HepG2 (cell line): ENCODE measurements around the gene YKT6. TPM values are rescaled to one million over a fixed set of nuclear protein-coding genes. Genes with fewer than 3 reads are reported as not detected.
A peak's percentile ranks its signal among the peaks of the same experiment; 100 is the strongest.

Experiments
- ATAC-seq: fragments of 200-7000 bp; cut with Tn5 transposase; 3 replicates; pipeline ENCODE4 v1.9.1; 2020; ENCODE audit warnings: mild to moderate bottlenecking, moderate library complexity
- BruUV-seq: library from RNA; stranded (reverse); fragments of 400-500 nt; replicated peaks from 2 replicates; lab custom pipeline; 2021; lab: Mats Ljungman, UMichigan
- CTCF ChIA-PET: fragments of 300-600 bp; formaldehyde crosslinking; extraction: SDS; loops from one replicate; lab custom pipeline; 2021; ENCODE audit warnings: low total read pairs, inconsistent platforms, low intra/inter-chr PET ratio; lab: Yijun Ruan, JAX
- POLR2A ChIA-PET: fragments of 350-600 bp; sonication (Branson Sonifier 250); formaldehyde crosslinking; loops from one replicate; lab custom pipeline; 2020; ENCODE audit warnings: antibody characterized with exemption, inconsistent platforms; lab: Yijun Ruan, JAX
- DNase-seq: peaks from one replicate; pipeline ENCODE4 v3.0.0-alpha.2; 2015; ENCODE audit warnings: low spot score
- FAIRE-seq: peaks from 3 replicates; lab custom pipeline; 2011; peaks lifted over from hg19 to GRCh38; lab: Jason Lieb, UNC
- H2AFZ ChIP-seq: one replicate; pipeline ENCODE4 v1.6.1; 2011; ENCODE audit warnings: low read length, inconsistent platforms
- H3K27ac ChIP-seq: fragments of 300-600 bp; 3 replicates; pipeline ENCODE4 v1.8.0; 2011; ENCODE audit warnings: mixed run types, mild to moderate bottlenecking, mixed read lengths, low read length, inconsistent platforms; ENCODE audit not compliant: insufficient read depth; ENCODE audit errors: extremely low read length
- H3K27me3 ChIP-seq, 2 experiments: fragments of 200-600 bp in 1 of 2; 2 replicates in 1 of 2; 3 replicates in 1 of 2; pipeline versions ENCODE4 v1.6.0 to v1.8.0; 2011; ENCODE audit warnings: low read length in 2 of 2, mild to moderate bottlenecking in 2 of 2, moderate library complexity in 2 of 2, inconsistent platforms in 1 of 2; ENCODE audit not compliant: insufficient read depth in 2 of 2, control insufficient read depth in 1 of 2
- H3K36me3 ChIP-seq, 2 experiments: fragments of 200-600 bp in 1 of 2; replicated peaks in 1 of 2; 2 replicates in 1 of 2; 3 replicates in 1 of 2; pipeline versions ENCODE4 v1.5.1 to v1.8.0; 2011; ENCODE audit warnings: low read length in 2 of 2, inconsistent platforms in 1 of 2; ENCODE audit not compliant: insufficient read depth in 2 of 2, control insufficient read depth in 1 of 2
- H3K4me1 ChIP-seq: 2 replicates; pipeline ENCODE4 v1.5.1; 2012; ENCODE audit warnings: low read length, inconsistent platforms; ENCODE audit not compliant: insufficient read depth
- H3K4me2 ChIP-seq: 2 replicates; pipeline ENCODE4 v1.6.0; 2011; ENCODE audit warnings: low read depth, low read length, inconsistent platforms
- H3K4me3 ChIP-seq, 3 experiments: fragments of 200-600 bp in 1 of 3; sonication (generic), shearing (Covaris generic) in 1 of 3; replicated peaks in 1 of 3; 2 replicates each; pipeline ENCODE4 v1.5.1; 2011 to 2016; ENCODE audit warnings: low read length in 3 of 3, inconsistent platforms in 2 of 3, low read depth in 2 of 3, mild to moderate bottlenecking in 2 of 3, control low read depth in 1 of 3, mixed read lengths in 1 of 3; ENCODE audit not compliant: insufficient read depth in 1 of 3
- H3K79me2 ChIP-seq: one replicate; pipeline ENCODE4 v1.6.1; 2011; ENCODE audit warnings: low read length, inconsistent platforms; ENCODE audit not compliant: insufficient read depth
- H3K9ac ChIP-seq: 2 replicates; pipeline ENCODE4 v1.6.0; 2011; ENCODE audit warnings: mild to moderate bottlenecking, low read depth, low read length, inconsistent platforms; ENCODE audit not compliant: insufficient read depth
- H3K9me3 ChIP-seq: 2 replicates; pipeline ENCODE4 v1.5.1; 2012; ENCODE audit warnings: mild to moderate bottlenecking, low read length
- H4K20me1 ChIP-seq: 2 replicates; pipeline ENCODE4 v1.6.0; 2011; ENCODE audit warnings: inconsistent platforms, mild to moderate bottlenecking, low read length, moderate library complexity; ENCODE audit not compliant: insufficient read depth
- ATAD3A ChIP-seq: sonication (generic); formaldehyde crosslinking; IDR thresholded peaks from 2 replicates; pipeline ENCODE4 v1.4.0; 2020; ENCODE audit warnings: missing genetic modification reagents
- DMAP1 ChIP-seq: IDR thresholded peaks from 2 replicates; pipeline ENCODE4 v1.6.1; 2016
- EP300 ChIP-seq, 3 experiments: sonication (generic) in 1 of 3; formaldehyde crosslinking in 1 of 3; IDR thresholded peaks; 2 replicates each; pipeline versions ENCODE4 v1.5.1 to v1.6.1; 2011 to 2020; ENCODE audit warnings: low read depth in 2 of 3, low read length in 2 of 3, borderline replicate concordance in 1 of 3, improper control_type of control experiment in 1 of 3, mild to moderate bottlenecking in 1 of 3, missing genetic modification reagents in 1 of 3, moderate library complexity in 1 of 3
- FOXA1 ChIP-seq, 2 experiments: fragments of 450-650 bp in 1 of 2; sonication (generic) in 1 of 2; formaldehyde crosslinking in 1 of 2; IDR thresholded peaks; 2 replicates each; pipeline versions ENCODE4 v1.4.0 to v1.6.1; 2016 to 2020; ENCODE audit warnings: missing genetic modification reagents in 1 of 2
- MAZ ChIP-seq, 2 experiments: sonication (generic) in 1 of 2; formaldehyde crosslinking in 1 of 2; IDR thresholded peaks; 2 replicates each; pipeline versions ENCODE4 v1.5.0 to v1.6.1; 2012 to 2020; ENCODE audit warnings: low read depth in 2 of 2, mild to moderate bottlenecking in 2 of 2, borderline replicate concordance in 1 of 2, improper control_type of control experiment in 1 of 2, low read length in 1 of 2, missing genetic modification reagents in 1 of 2, moderate library complexity in 1 of 2
- MXD4 ChIP-seq: IDR thresholded peaks from 2 replicates; pipeline ENCODE4 v1.6.1; 2016; ENCODE audit warnings: mild to moderate bottlenecking, missing biosample characterization, missing genetic modification reagents
- PCBP2 ChIP-seq: fragments of 200-400 bp; formaldehyde crosslinking; optimal IDR thresholded peaks from 2 replicates; pipeline ENCODE3; 2018; ENCODE audit warnings: low read length, low read depth; ENCODE audit not compliant: poor library complexity, severe bottlenecking
- SAP130 ChIP-seq: IDR thresholded peaks from 2 replicates; pipeline ENCODE4 v1.6.1; 2016; ENCODE audit warnings: low read depth
- TSC22D2 ChIP-seq: sonication (generic); formaldehyde crosslinking; IDR thresholded peaks from 2 replicates; pipeline ENCODE4 v1.5.1; 2020; ENCODE audit warnings: missing genetic modification reagents, mild to moderate bottlenecking, borderline replicate concordance
- ZMYM2 ChIP-seq: sonication (generic); formaldehyde crosslinking; IDR thresholded peaks from 2 replicates; pipeline ENCODE4 v1.8.0; 2022; ENCODE audit warnings: mild to moderate bottlenecking, missing genetic modification reagents
- ZNF879 ChIP-seq: sonication (generic); formaldehyde crosslinking; IDR thresholded peaks from 2 replicates; pipeline ENCODE4 v1.8.1; 2023; ENCODE audit warnings: missing genetic modification reagents
- WGBS: methylation state at CpG from one replicate; pipeline ENCODE4 v1.1.6; 2017; ENCODE audit warnings: low lambda C conversion rate; 5-methylcytosine and 5-hydroxymethylcytosine counted together
- in situ Hi-C: cut with HindIII; loops from 2 replicates; pipeline ENCODE4 v1.10.0; 2017; ENCODE audit warnings: low pct_unique_long_range_greater_than_20kb; ENCODE audit not compliant: extremely low pct_ligation_motif_present
- intact Hi-C: fragments of 100-400 bp; cut with micrococcal nuclease; formaldehyde crosslinking; loops from one replicate; pipeline ENCODE4 v1.10.0; 2022; ENCODE audit not compliant: unreplicated experiment
- polyA plus RNA-seq, 8 experiments: library from polyadenylated mRNA; depleted of rRNA in 3 of 8; stranded (reverse) in 7 of 8; unstranded in 1 of 8; fragments of >200 nt; fragmentation: Illumina TruSeq in 4 of 8; extraction: Trizol in 4 of 8; gene quantifications; 2 replicates each; pipeline versions ENCODE4 v1.2.1 to v1.2.3, GENCODE V29; 2011 to 2016; ENCODE audit warnings: low read depth in 4 of 8, missing spikeins in 1 of 8, mixed read lengths in 1 of 8; ENCODE audit not compliant: insufficient read depth in 1 of 8
- total RNA-seq, 5 experiments: library from RNA; depleted of rRNA; stranded (reverse); fragments of >200 nt; fragmentation: Illumina TruSeq; extraction: Trizol; gene quantifications; 2 replicates each; pipeline ENCODE4 v1.2.3, GENCODE V29; 2016; ENCODE audit warnings: low read depth in 1 of 5
- TF ChIP-seq, protein P1 (sequence below): IDR thresholded peaks from 2 replicates; pipeline ENCODE4 v1.6.1; 2012; ENCODE audit warnings: inconsistent platforms
- TF ChIP-seq, protein P2 (sequence below): sonication (generic); formaldehyde crosslinking; IDR thresholded peaks from 2 replicates; pipeline ENCODE4 v1.4.0; 2020; ENCODE audit warnings: missing genetic modification reagents
- TF ChIP-seq, protein P3 (sequence below): sonication (generic); formaldehyde crosslinking; IDR thresholded peaks from 2 replicates; pipeline ENCODE4 v1.5.0; 2020; ENCODE audit warnings: missing genetic modification reagents, mild to moderate bottlenecking, borderline replicate concordance

The YKT6 gene
- total and polyA plus RNA-seq, 2 of the 13 experiments (the other 11 are each of a cell fraction or from before 2014, with no cell fraction given) = 52.2 to 60.3 TPM

DNA sequence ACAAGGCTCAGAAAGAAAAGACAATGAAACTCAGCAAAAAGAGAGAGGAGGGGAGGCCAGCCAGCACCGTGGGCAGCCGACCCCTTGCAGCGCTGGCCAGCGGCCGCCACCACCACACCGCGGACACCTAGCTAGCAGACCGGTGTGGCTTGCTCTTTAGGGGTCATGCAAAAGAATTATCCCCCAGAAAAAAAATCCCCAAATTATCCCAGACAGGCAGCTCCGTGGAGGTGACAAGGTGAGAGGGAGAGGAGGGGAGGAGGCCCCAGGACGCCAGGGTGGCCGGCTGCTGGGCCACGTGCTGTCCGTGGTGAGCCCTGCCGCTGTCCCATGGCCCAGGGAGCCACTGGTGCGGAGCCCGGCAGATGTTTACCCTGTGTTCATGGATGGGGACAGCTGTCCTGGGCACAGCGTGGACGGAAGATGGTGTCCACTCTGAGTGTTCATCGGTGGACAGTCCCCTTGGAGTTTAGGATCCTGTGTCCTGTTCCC, 16.5 kb downstream of the YKT6 start:
- Histone ChIP-seq H3K9ac (no peak overlapping the region), H3K36me3 (peaks cover 0 to 5% of the 10 kb centered on the region in 2 experiments; a peak in 1 of 5 replicates), H3K4me3 (no peak overlapping the region), H3K4me1 (peaks cover 40% of the 10 kb centered on the region), H3K27me3 (peaks cover 1 to 10% of the 10 kb centered on the region in 2 experiments; a peak in 2 of 5 replicates), H3K4me2 (peak overlapping the region; percentile 13), H3K79me2 (no peaks in the 10 kb centered on the region), H3K27ac (no peak overlapping the region), H2AFZ (no peak overlapping the region), H3K9me3 (no peaks in the 10 kb centered on the region), H4K20me1 (no peaks in the 10 kb centered on the region)
- ChIA-PET POLR2A (interaction anchor here (1.4 kb wide), 1 partner anchor 16 kb away, joined by 6 read pairs; the partner anchor contains the start of gene YKT6), CTCF (interaction anchor here (1.7 kb wide), 1 partner anchor 86 kb away, joined by 7 read pairs; no protein-coding TSS in a partner anchor)
- in situ Hi-C loops = no loop called here
- no peak for FAIRE-seq
- WGBS = 39% methylated on average over 17 of the region's 19 CpGs
- intact Hi-C loops = no loop called here
- no peak for DNase-seq
- no TSS peak for BruUV-seq
- ATAC-seq = peak; percentile 26
- no peak for TF ChIP-seq ZMYM2 (CRISPR knock-in tag)
- TF ChIP-seq, protein P1, sequence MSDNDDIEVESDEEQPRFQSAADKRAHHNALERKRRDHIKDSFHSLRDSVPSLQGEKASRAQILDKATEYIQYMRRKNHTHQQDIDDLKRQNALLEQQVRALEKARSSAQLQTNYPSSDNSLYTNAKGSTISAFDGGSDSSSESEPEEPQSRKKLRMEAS = peak; percentile 23; the same call in 1 of the 2 replicates
- TF ChIP-seq, protein P2, sequence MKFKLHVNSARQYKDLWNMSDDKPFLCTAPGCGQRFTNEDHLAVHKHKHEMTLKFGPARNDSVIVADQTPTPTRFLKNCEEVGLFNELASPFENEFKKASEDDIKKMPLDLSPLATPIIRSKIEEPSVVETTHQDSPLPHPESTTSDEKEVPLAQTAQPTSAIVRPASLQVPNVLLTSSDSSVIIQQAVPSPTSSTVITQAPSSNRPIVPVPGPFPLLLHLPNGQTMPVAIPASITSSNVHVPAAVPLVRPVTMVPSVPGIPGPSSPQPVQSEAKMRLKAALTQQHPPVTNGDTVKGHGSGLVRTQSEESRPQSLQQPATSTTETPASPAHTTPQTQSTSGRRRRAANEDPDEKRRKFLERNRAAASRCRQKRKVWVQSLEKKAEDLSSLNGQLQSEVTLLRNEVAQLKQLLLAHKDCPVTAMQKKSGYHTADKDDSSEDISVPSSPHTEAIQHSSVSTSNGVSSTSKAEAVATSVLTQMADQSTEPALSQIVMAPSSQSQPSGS (CRISPR knock-in tag) = no peak
- no peak for TF ChIP-seq EP300 (IDR thresholded peaks at IDR 0.05; ENCODE audit: low read depth in 2 of 2, low read length in 2 of 2)
- no peak for TF ChIP-seq EP300 (CRISPR knock-in tag; IDR thresholded peaks at IDR 0.05; ENCODE audit: borderline replicate concordance)
- no peak for TF ChIP-seq TSC22D2
- no peak for TF ChIP-seq ZNF879 (CRISPR knock-in tag)
- TF ChIP-seq, protein P3, sequence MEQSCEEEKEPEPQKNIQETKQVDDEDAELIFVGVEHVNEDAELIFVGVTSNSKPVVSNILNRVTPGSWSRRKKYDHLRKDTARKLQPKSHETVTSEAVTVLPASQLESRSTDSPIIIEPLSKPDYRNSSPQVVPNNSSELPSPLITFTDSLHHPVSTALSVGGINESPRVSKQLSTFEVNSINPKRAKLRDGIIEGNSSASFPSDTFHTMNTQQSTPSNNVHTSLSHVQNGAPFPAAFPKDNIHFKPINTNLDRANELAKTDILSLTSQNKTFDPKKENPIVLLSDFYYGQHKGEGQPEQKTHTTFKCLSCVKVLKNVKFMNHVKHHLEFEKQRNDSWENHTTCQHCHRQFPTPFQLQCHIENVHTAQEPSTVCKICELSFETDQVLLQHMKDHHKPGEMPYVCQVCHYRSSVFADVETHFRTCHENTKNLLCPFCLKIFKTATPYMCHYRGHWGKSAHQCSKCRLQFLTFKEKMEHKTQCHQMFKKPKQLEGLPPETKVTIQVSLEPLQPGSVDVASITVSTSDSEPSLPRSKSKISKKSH (CRISPR knock-in tag) = no peak
- no peak for TF ChIP-seq MXD4 (CRISPR knock-in tag)
- TF ChIP-seq MAZ (IDR thresholded peaks at IDR 0.05; ENCODE audit: borderline replicate concordance, low read depth, low read length) = no peak
- no peak for TF ChIP-seq MAZ (CRISPR knock-in tag; IDR thresholded peaks at IDR 0.05; ENCODE audit: low read depth)
- TF ChIP-seq PCBP2 = no peak
- TF ChIP-seq ATAD3A (CRISPR knock-in tag) = no peak
- no peak for TF ChIP-seq DMAP1
- no peak for TF ChIP-seq SAP130 (CRISPR knock-in tag)
- no peak for TF ChIP-seq FOXA1 (IDR thresholded peaks at IDR 0.05)
- TF ChIP-seq FOXA1 (CRISPR knock-in tag; IDR thresholded peaks at IDR 0.05) = 0 out of 2 replicates have a peak, but pooled peaks have one; percentile 36
